ENCODE data around the gene SHANK1.
"Not testable (repeated sequence)": the region's sequence is repeated elsewhere in the genome, so short reads cannot be mapped to it uniquely, and the experiment has no call there.

The SHANK1 gene

DNA sequence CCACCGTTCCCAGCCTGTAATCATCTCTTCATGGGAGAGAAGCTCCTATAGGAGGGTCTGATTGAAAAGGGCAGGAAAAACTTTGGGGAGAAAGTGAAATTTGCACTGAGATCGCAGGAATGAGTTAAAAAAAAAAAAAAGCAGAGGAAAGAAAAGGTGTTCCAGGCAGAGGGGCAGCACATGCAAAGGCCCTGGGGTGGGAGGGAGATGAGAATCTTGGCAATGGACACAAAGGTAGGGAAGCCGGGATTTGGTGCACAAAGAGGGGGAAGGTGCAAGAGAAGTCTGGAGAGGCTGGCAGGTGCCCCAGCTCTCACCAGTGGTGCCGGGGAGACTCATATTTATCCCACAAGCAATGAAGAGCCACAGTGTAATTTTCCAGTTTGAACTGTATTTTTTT is 34.3 kb upstream of the SHANK1 start:
- TF ChIP-seq, protein P1, sequence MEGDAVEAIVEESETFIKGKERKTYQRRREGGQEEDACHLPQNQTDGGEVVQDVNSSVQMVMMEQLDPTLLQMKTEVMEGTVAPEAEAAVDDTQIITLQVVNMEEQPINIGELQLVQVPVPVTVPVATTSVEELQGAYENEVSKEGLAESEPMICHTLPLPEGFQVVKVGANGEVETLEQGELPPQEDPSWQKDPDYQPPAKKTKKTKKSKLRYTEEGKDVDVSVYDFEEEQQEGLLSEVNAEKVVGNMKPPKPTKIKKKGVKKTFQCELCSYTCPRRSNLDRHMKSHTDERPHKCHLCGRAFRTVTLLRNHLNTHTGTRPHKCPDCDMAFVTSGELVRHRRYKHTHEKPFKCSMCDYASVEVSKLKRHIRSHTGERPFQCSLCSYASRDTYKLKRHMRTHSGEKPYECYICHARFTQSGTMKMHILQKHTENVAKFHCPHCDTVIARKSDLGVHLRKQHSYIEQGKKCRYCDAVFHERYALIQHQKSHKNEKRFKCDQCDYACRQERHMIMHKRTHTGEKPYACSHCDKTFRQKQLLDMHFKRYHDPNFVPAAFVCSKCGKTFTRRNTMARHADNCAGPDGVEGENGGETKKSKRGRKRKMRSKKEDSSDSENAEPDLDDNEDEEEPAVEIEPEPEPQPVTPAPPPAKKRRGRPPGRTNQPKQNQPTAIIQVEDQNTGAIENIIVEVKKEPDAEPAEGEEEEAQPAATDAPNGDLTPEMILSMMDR (IDR thresholded peaks at IDR 0.05; ENCODE audit: low read length, missing control alignments), result no peak
- H3K4me3 ChIP-seq (replicated peaks; ENCODE audit: low read depth, low read length), result no peak overlapping the region
- no peak for DNase-seq (ENCODE audit: low read depth)

DNA sequence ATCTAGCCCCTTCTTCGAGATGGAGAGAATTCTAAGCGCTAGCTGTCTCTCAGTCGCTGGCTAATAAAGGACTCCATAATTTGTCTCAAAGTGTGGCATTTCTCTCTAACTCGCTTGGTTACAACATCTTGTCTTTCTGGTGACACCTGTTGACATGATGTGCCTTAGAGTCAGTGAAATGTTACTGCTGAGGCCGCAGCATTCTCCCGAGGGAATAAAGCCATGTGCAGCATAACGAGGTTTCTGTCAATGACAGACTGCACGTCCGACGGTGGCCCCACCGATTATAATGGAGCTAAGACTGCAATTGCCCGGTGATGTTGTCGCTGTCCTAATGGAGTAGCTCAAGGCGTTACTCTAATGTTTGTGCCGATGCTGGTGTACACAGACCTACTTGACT is 30.4 kb upstream of the SHANK1 start:
- TF ChIP-seq, protein P1 (IDR thresholded peaks at IDR 0.05; ENCODE audit: low read length, missing control alignments), result no peak

DNA sequence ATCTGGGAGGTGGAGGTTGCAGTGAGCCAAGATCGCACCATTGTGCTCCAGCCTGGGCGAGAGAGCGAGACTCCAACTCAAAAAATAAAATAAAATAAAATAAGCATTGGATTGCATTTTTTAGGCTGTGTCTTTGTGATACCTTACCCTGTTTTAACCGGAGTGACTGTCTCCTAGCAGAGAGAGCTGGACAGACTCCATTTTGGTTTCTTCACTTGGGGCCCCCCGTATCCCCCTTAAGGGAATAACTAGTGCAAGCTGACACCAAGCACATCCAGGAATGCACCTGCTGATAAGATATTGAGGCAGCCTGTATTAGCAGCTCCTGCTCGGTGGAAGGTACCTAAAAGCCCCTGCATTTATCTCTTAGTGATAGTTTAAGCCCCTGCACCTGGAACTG is 29.9 kb upstream of the SHANK1 start:
- H3K4me3 ChIP-seq (replicated peaks; ENCODE audit: low read depth, low read length), result no peak overlapping the region
- DNase-seq (ENCODE audit: low read depth), result no peak
- TF ChIP-seq, protein P1 (IDR thresholded peaks at IDR 0.05; ENCODE audit: low read length, missing control alignments), result no peak

More for the DNA sequence above, 30.4 kb upstream of the SHANK1 start:
- H3K4me3 ChIP-seq (replicated peaks; ENCODE audit: low read depth, low read length), result no peak overlapping the region
- no peak for DNase-seq (ENCODE audit: low read depth)

DNA sequence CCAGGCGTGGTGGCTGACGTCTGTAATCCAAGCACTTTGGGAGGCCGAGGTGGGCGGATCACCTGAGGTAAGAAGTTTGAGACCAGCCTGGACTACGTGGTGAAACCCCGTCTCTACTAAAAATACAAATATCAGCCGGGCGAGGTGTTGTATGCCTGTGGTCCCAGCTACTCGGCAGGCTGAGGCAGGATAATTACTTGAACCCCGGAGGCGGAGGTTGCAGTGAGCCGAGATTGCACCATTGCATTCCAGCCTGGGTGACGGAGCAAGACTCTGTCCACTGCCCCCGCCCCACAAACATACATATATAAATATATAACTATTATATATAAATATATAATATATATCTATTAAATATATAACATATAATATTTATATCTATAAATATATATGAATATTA is 27.5 kb upstream of the SHANK1 start:
- not testable (repeated sequence) for DNase-seq (ENCODE audit: low read depth); H3K4me3 ChIP-seq (replicated peaks; ENCODE audit: low read depth, low read length)

DNA sequence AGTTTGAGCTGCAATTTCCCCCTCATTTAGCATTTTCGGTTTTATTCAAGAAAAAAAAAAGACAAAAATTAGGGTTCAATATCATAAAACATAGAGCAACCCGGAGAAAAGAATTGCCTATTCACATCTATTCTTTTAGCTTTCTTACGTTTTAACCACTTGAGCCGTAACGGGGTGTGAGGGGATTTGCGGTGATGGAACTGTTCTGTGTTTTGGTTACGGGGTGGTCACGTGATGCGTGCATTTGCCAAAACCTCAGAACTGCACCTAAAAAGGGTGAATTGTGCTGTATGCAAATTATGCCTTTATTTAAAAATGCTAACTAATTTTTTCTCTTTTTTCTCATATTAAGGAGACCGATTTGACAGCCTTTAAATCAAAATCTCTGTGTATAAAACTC is 25.6 kb upstream of the SHANK1 start:
- H3K4me3 ChIP-seq (replicated peaks; ENCODE audit: low read depth, low read length), result no peak overlapping the region
- no peak for DNase-seq (ENCODE audit: low read depth)
- TF ChIP-seq, protein P1 (IDR thresholded peaks at IDR 0.05; ENCODE audit: low read length, missing control alignments), result no peak

DNA sequence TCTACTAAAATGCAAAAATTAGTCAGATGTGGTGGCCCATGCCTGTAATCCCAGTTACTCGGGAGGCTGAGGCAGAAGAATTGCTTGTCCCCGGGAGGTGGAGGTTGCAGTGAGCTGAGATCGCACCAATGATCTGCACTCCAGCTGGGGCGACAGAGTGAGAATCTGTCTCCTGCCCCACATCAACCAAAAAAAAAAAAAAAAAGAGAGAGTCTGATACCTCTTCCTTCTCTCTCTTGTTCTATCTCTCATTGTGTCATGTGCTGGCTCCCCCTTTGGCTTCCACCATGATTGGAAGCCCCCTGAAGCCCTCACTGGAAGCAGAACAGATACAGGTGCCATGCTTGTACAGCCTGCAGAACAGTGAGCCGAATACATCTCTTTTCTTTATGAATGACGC is 23.9 kb upstream of the SHANK1 start:
- no peak for DNase-seq (ENCODE audit: low read depth)
- TF ChIP-seq, protein P1 (IDR thresholded peaks at IDR 0.05; ENCODE audit: low read length, missing control alignments), result no peak
- H3K4me3 ChIP-seq (replicated peaks; ENCODE audit: low read depth, low read length), result no peak overlapping the region

DNA sequence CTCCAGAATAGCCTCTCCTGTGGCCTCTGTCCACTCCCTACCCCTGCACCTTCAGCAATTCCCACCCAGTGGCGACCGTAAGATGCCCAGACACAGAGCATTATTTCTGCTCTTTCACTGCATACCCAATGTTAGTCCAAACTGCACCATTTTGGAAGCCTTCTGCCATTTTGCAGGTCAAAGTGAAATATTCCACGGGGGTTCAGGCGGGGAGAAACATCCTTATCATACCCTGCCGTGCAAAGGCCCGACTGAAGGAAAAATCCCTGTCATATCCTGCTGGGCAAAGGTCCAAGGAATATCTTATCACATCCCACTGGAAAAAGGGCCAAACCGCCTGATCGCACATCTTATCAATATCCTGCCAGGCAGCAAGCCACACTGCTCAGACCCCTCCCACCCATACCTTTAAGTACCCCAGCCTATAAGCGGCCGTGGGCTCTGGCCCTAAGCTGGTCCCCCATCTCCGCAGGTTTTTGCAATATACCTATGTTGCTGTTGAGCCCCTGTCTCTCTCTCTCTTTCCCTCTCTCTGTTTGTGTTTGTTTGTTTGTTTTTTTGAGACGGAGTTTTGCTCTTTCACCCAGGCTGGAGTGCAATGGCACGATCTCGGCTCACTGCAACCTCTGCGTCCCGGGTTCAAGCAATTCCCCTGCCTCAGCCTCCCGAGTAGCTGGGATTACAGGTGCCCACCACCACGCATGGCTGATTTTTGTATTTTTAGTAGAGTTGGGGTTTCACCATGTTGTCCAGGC is 21.8 kb upstream of the SHANK1 start:
- no peak overlapping the region for H3K4me3 ChIP-seq (replicated peaks; ENCODE audit: low read depth, low read length)
- DNase-seq (ENCODE audit: low read depth), result no peak
- TF ChIP-seq, protein P1 (IDR thresholded peaks at IDR 0.05; ENCODE audit: low read length, missing control alignments), result no peak
